ENCODE results near the gene SCMH1.
A peak's percentile ranks its signal among the peaks of the same experiment; 100 is the strongest.
"Not testable (repeated sequence)": the region's sequence is repeated elsewhere in the genome, so short reads cannot be mapped to it uniquely, and the experiment has no call there.

Gene SCMH1

DNA sequence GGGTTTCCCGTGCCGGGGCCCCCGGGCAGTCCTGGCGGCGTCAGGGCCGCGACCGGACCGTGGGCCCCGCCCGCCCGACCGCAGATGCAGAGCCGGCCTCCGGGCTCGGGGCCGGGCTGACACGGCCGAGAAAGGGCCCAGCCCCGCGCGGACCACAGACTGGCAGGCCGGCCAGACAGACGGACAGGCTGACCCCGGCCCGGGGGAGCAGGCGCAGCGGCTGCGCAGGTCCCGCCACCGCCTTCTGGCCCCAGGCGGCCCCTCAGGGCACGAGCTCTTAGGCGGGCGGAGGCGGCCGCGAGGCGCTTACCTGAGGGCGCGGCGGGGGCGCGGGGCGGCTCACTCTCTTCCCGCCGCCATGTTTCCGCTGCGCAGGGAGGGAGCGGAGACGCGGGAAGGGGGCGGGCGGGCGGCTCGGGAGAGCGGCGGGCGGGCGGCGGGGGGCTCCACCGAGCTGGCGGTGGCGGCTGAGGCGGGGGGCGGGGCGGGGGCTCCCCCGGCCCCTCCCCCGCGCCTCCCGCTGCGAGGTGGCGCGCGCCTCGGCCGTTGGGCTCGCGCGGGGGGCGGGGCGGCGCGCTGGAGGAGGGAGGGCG, at the start of gene SCMH1:
TSS of gene SCMH1 (minus strand) at position 558 of the 593 bp plus-strand sequence. CDS start 56,173 bp downstream, outside the sequence.
- DNase-seq (ENCODE audit: low read depth in 2 of 2), result peak; percentile 20 to 34

DNA sequence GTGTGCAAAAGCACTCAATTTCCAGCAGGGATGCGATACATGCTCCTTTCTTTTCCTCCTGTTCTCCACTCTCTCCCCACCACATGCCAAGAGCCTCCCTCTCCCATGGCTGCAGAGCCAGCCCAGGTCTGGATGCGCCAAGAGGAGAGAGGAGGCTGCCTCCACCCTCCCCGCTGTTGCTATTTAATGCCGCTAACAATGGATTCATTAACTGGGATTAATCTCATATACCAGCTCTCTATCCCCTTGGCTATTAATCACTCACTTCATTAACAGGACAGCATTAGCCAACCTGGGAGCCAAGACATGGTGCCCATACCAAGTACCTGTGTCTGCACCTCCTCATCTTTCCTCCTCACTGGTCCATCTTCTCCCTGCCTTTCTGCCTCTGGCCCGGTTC, 49.1 kb upstream of the SCMH1 start:
- no peak for DNase-seq (ENCODE audit: low read depth in 2 of 2)

DNA sequence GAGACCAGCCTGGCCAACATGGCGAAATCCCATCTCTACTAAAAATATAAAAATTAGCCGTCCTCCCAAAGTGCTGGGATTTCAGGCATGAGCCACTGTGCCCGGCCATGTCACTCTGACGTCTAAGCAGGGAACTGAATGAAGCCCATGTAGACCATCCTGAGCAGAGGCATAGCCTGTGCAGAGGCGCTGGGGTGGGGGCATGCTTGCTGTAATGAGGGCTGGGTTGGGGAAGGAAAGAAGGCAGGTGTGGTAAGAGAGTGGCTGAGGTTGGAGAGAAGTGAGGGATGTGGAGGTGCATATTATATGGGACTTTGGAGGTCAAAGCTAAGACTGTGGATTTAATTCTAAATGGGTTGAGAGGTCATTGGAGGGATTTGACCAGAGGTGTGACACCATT, 47.1 kb upstream of the SCMH1 start:
- DNase-seq (ENCODE audit: low read depth in 2 of 2), result no peak

DNA sequence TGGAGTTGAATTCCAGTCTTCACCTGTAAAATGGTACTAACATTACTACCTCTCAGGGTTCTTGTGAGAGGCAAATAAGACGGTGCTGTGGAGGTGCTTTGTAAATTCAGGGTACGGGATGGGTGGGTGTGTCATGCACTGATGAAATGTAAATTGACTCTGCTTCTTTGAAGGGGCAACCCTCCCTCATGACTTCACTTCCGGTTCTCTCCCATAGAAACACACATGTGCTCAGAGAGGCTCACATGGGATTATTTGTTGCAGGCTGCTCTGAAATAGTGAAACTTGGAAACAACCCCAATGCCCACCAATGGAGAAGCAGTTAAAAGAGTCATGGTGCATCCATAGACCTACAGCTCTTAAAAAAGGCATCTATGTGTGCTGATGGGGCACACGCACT, 44.9 kb upstream of the SCMH1 start:
- no peak for DNase-seq (ENCODE audit: low read depth in 2 of 2)

DNA sequence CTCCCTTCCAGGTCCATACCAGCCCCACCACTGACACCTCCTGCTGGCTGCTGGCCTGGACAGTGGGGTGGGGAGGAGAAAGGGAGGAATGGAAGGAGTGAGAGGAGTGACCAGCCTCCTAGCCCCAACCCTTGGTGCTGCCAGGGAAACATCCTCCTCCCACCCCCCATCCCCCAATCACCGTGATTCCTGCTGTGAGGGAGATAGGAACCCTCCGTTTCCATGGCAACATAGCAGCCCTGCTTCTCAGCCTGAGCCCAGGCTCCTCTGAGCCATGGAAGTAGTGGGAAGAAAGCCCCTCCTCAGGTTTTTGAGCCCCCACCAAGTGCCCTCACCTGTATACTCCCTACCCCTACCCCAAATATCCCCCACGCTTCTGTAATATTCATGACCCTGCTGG, 44.4 kb upstream of the SCMH1 start:
- DNase-seq (ENCODE audit: low read depth in 2 of 2), result no peak

DNA sequence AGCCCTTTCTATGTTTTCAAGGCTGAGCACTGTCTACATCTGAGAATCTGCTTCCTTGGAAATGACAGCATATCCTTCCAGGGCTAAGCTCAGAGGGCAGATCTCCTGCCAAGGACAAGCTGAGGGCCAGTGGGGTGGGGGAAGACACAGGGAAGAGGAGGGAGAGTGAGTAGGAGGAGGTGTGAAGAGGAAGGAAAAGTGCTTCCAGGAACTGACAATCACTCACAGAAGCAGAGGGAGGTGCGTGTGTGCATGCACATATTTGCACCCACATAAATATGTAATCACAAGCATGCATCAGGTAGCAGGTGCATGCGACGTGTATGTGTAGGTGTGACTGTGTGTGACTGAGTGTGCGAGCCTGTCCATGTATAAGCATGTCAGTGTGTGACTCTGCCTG, 43.7 kb upstream of the SCMH1 start:
- no peak for DNase-seq (ENCODE audit: low read depth in 2 of 2)

DNA sequence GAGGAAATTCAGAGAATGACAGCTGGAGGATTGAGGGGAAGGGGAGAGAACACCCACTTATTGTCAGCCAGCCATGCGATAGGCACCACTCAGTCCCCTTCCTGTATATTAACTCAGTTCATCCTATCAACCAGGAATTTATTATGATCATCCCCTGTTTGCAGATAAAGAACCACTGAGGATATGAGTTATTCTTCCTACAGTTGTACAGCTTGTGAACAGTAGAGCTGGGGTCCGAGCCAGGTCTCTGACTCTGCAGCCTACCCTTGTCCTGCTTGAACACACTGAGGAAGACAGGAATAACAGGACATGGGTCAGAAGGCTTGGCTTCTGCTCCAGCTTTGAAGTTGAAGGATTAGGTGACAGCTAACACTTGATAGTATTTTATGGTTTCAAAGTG, 42.0 kb upstream of the SCMH1 start:
- no peak for DNase-seq (ENCODE audit: low read depth in 2 of 2)

DNA sequence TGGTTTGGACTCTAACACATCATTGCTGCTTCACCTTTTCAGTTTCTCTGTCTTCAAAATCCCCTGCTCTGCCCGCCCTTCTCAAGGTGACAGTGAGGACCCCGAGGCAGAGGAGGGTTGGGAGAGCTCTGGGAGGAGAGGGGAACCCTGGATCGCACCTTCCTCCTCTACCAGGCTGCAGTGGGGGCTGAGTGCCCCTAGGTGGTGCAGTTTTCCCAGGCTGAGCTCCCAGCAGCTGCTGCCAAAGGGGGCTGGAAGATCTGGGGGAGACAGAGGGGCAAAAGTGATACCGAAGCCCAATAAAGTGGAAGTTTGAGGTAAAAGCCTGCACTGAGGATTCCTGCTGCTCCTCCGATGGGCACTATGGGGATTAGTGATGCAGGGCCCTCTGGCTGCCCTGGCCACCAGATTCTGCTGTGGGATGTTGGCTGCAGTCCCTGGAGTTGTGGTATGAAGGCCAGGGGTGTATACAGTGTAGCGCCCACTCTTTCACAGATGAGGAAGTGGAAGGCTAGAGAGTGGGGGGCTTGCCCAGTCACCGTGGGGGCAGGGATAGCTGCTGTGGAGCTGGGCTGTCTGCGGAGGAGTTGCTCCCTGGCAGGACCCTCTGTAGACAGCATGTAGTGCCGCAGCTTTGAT, 40.7 kb upstream of the SCMH1 start:
- DNase-seq (ENCODE audit: low read depth in 2 of 2), result peak; percentile 2 to 6

DNA sequence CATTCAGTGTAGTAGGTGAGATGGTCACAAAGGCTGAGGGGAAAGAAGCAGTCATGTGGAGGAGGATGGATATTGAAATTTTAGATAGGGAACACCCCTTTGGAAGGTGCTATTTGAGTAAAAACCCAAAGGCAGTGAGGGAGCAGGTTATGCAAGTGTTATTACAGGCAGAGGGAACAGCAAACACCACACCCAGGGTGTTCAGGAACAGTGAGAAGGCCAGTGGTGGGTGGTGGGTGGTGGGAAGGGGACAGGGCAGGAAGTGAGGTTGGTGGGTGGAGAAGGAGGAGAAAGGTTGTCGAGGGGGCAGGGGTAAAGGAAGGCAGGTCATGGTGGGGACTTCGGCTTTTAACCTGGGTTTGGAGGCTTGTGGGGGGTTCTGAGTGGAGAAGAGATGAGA, 39.2 kb upstream of the SCMH1 start:
- no peak for DNase-seq (ENCODE audit: low read depth in 2 of 2)

DNA sequence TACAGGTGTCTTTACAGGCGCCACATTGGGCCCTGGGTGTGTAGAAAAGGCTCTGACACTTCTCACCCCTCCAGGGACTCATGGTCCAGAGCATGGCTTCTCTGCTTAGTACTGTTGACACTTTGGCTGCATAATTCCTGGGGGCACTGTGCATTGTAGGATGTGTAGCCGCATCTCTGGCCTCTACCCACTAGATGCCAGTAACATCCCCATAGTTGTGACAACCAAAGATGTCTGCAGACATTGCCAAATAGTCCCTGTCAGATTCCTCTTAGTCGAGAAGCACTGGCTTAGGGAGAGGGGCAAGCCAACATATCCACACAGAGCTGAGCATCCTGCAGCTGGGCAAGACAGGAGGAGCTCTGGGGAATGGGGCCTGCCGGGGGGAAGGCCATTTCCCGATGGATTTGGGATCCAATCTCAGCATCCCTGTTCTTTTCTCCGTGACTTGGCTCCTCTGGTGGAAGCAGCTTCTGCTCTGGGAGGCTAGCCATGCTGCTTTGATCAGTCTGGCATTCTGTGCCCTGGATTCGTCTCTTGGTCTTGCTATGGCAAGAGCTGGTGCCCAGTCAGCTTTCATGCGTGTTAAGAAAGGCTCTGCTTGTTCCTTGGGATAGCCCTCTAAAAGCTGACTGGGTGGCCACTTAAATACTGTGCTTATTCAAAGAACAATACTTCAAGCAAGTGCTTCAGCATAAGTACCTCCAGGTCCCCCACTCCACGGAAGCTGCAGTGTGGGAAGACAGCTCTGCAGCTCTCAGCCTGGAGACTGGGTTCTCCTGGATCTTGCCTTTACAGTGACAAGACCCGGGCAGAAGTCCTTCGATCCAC, 38.3 kb upstream of the SCMH1 start:
- no peak for DNase-seq (ENCODE audit: low read depth in 2 of 2)

DNA sequence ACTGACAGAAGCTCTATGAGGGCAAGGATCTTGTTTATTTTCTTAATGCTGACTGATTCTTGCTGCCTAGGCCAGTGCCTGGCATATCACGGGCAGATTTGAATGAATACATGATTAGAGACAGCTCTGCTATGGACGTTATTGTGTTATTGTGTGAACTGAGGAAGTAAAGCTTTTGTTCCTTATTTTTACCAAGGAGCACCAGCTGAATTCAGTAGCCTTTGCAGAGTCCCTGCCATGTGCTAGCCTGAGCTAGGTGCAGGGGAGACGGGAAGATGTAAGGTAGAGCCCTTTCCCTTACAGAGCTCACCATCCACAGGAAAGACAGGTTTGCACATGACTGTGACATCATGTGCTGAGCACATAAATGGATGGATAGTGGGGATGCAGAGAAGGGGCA, 36.0 kb upstream of the SCMH1 start:
- no peak for DNase-seq (ENCODE audit: low read depth in 2 of 2)

DNA sequence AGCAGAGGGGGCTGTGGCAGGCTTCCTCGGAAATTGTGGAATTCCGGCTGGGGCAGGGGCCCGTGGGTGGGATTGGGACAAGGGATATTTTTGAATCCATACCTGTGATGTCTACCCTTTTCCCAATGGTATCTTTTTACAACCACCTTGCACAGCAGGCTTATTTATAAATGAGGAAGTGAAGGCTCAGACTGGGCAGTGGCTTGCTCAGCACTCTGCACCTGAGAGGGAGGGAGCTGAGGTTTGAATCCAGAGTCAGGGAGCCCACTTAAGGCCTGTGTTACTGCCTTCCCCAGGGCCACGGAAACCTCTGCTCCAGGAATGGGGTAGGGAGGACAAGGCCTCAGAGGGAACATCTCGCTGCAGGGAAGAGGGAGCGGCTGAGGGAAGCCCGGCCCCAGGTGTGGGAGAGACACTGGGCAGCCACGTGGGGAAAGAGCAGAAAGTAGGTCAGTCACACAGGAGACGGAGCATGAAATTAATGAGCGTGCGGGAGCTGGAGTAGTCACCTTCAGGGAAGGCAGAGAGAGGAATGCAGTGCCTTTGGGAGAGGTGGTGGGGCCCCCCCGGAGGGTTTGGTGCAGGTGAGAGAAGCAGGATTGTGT, 35.4 kb upstream of the SCMH1 start:
- no peak for DNase-seq (ENCODE audit: low read depth in 2 of 2)

DNA sequence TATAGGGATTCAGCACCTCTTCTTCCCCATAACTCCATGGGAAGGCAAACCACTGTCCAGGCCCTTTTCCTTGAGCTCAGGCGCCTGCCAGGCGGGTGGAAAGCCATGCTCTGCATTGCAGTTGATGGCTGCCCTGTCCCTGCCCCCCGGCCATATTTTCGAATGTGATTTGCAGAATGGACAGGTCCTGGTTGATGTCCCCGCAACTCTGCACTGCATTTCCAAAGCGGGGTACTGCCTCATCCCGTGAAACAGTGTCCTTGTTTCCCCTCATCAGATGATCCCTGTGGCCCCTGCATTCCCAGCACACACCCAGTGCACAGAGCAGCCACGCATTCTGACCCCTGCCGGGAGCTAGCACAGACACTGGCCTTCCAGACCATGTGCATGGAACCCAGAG, 33.7 kb upstream of the SCMH1 start:
- no peak for DNase-seq (ENCODE audit: low read depth in 2 of 2)

DNA sequence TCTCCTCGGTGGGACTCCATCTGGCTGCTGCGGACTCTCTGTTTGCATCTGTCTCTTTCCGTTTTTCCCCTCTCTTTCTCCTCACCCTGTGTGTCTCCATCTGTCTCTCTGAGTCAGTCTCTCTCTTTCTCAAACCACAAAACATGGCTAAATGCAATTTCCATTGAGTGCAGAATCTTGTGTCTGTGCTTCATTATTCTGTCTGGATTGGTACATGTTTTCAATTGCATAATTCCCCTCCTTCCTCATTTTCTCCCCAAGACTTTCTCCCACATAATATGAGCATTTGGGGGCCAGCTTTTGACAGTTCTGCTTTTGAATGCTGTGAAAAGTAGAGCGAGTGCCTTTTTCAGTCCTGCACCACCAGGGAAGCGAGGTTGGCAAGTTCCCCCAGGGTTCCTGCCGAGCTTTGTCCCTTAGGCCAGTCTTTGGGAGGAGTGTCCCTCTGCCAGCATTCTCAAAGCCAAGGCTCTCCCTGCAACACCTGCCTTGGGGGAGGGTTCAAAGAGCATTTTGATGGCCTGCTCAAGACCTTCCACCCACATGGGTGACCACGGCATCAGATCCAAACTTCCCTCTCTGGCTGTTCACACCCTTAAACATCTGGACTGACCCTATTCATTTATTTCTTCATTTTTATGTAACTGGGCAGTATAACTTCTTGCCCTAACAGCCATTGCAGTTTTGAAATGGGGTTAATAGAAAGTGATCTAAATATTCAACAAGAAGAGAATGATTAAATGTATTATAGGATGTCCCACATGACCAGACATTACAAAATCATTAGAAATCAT, 32.8 kb upstream of the SCMH1 start:
- DNase-seq (ENCODE audit: low read depth in 2 of 2), result no peak

DNA sequence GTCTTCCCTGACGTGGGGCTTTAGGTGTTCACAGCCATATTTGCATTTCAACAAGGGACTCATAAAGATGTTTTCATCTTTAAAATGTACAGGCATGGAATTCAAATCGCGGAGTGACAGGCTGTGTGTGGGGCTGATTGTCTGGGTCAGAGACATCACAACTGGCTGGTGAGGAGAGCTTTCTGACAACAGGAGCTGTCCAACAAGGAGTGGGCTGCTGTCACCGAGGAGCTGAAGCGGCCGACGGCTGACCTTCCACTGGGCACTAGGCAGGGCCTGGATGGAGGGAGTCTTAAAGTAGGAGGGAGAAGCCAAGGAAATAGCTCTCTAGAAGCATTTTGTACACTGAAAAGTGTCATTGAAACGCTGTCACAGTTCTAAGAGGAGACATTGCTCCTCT, 30.5 kb upstream of the SCMH1 start:
- no peak for DNase-seq (ENCODE audit: low read depth in 2 of 2)

DNA sequence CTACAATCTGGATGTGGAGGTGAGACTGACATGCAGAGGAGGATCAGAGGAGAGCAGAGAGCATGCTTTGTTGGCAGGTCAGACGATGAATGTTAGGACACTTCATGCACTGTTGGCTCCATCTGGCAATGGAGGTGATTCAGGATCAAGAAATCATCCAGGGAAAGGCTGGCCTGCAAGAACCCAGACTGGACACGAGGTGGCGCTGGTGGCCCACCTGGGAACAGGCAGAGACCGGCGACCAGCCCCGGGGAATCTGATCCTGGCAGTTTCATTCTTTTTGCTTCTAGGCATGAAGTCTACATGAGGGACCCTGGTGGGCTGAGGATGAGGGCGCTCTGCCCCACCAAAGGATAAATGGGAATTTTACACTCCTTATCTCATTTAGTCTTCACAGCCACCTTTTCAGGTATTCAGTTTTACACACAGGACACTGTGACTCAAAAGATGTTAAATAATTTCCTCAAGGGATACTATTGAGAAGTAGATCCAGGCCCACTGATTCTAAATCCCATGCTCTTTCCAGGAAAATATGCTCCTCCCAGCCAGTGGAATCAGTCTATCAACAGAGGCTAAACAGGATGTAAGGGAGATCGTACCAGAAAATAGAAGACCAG, 26.2 kb upstream of the SCMH1 start:
- DNase-seq (ENCODE audit: low read depth in 2 of 2), result peak; percentile 48 to 52

DNA sequence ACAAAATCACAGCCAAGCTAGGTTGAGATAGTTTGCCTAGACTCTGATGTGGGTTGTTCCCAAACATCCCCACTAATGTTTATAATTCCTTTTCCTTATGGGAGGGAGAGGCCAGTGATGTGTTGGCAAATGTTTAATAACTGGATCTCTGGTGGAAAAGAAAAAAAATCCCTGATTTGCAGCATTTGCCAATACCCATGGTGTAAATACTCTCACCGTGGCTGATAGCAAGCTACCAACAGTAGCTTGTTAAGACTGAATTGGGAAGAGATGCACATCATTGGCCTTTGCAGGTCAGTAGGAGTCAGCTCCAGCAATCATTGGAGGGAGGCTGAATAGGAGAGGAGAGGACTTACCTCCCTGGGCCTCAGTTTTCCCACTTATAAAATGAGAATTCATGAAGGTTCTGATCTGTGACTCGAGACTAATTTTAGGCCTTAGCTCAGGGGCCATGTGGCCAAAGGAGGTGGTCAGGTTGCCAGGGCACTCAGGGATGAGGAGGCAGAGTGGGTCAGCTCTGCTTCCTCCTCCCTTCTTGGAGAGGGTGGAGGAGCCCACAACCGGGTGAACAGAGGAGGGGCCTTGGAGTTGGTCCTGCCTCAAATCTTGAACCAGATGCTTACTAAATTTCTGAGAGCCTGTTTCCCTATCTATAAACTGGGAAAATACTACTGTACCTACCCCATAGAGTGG, 20.0 kb upstream of the SCMH1 start:
- no peak for DNase-seq (ENCODE audit: low read depth in 2 of 2)

DNA sequence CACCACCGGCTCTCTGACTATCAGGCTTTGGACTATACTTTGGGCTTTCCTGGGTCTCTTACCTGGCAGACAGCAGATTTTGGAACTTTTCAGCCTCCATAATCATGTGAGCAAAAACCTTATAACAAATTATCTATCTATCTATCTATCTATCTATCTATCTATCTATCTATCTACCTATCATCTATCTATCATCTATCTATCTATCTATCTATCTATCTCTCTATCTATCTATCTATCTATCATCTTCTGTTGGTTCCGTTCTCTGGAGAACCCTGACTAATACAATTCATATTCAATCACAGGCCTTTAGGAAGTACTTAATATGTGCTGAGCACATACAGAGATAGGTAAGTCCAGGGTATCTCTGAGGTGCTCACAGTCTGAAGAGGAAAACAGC, 18.7 kb upstream of the SCMH1 start:
- no peak for DNase-seq (ENCODE audit: low read depth in 2 of 2)

DNA sequence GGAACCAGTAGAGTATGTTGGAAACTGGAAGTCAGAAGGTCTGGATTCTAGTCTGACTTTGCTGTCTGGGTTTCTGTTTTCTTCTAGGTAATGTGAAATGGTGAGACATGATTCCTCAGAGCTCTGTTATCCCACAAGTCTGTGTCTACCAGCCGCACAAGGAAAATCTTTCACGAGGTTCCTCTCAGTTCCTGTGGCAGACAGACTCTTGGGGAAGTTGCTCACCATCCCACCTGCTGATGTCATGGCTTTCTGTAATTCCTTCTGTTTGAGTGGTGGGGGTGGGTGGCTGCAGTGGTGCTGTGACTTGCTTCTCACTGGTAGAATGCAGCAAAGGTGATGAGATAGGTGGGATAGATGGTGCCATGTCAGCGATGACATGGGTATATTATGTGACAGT, 17.1 kb upstream of the SCMH1 start:
- no peak for DNase-seq (ENCODE audit: low read depth in 2 of 2)

DNA sequence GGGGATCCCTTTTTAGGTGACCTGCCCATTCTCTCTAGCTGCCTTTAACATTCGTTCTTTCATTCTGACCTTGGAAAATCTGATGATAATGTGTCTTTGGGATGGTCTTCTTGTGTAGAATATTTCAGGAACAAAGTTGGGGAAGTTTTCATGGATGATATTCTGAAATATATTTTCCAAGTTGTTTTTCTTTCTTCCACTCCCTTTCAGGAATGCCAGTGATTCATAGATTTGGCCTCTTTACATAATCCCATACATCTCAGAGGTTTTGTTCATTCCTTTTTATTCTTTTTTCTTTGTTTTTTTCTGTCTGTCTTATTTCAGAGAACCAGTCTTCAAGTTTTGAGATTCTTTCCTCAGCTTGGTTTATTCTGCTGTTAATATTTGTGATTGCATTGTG, 13.9 kb upstream of the SCMH1 start:
- DNase-seq (ENCODE audit: low read depth in 2 of 2), result no peak

DNA sequence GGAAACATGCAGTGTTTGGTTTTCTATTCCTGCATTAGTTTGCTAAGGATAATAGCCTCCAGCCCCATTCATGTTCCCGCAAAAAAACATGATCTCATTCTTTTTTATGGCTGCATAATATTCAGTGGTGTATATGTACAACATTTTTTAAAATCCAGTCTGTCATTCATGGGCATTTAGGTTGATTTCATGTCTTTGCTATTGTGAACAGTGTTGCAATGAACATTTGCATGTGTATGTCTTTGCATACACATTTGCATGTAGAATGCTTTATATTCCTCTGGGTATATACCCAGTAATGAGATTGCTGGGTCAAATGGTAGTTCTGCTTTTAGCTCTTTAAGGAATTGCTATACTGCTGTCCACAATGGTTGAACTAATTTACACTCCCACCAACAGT, 9.0 kb upstream of the SCMH1 start:
- DNase-seq (ENCODE audit: low read depth in 2 of 2), result not testable (repeated sequence)
